CD4-positive, alpha-beta T cell treated with Interleukin-6 at 100 ng/mL for 8 hours (primary cell): ENCODE data around the gene AVPI1.
A peak's percentile ranks its signal among the peaks of the same experiment; 100 is the strongest.

Experiments used
- DNase-seq: peaks from one replicate; pipeline ENCODE4 v3.0.0-alpha.2; 2020; ENCODE audit warnings: mixed read lengths, low spot score

Gene AVPI1

GRCh38 chr10:97686962-97687784, at the start of gene AVPI1:
TSS of gene AVPI1 (minus strand) at chr10:97687241. CDS start at chr10:97679905, 7,336 bp downstream.
- DNase-seq = peak; percentile 95

GRCh38 chr10:97736403-97736901, 49.4 kb upstream of the AVPI1 start:
- DNase-seq = no peak

- DNase-seq = no peak
These were observed 47.0 kb upstream of the AVPI1 start for GRCh38 chr10:97734021-97734420.

- DNase-seq = no peak
These were observed 46.2 kb upstream of the AVPI1 start for GRCh38 chr10:97733256-97733655.

GRCh38 chr10:97732052-97732359, 45.0 kb upstream of the AVPI1 start:
- no peak for DNase-seq

- peak; percentile 48 for DNase-seq
These were observed 44.5 kb upstream of the AVPI1 start for GRCh38 chr10:97731346-97732051.

GRCh38 chr10:97729014-97729413, 42.0 kb upstream of the AVPI1 start:
- DNase-seq = no peak

- no peak for DNase-seq
These were observed 39.7 kb upstream of the AVPI1 start for GRCh38 chr10:97726636-97727178.

GRCh38 chr10:97724341-97724941, 37.4 kb upstream of the AVPI1 start:
- DNase-seq = no peak

GRCh38 chr10:97723001-97723400, 36.0 kb upstream of the AVPI1 start:
- no peak for DNase-seq

GRCh38 chr10:97721871-97722780, 35.1 kb upstream of the AVPI1 start:
- no peak for DNase-seq

GRCh38 chr10:97719602-97720001, 32.6 kb upstream of the AVPI1 start:
- no peak for DNase-seq

GRCh38 chr10:97718659-97719142, 31.7 kb upstream of the AVPI1 start:
- DNase-seq = no peak

GRCh38 chr10:97718178-97718577, 31.1 kb upstream of the AVPI1 start:
- DNase-seq = no peak

GRCh38 chr10:97717627-97718026, 30.6 kb upstream of the AVPI1 start:
- DNase-seq = no peak

GRCh38 chr10:97715259-97715874, 28.3 kb upstream of the AVPI1 start:
- no peak for DNase-seq

- no peak for DNase-seq
These were observed 27.6 kb upstream of the AVPI1 start for GRCh38 chr10:97714401-97715258.

- DNase-seq = peak; percentile 41
These were observed 26.9 kb upstream of the AVPI1 start for GRCh38 chr10:97713826-97714400.

- DNase-seq = no peak
These were observed 26.3 kb upstream of the AVPI1 start, which contains the start of gene MARVELD1 for GRCh38 chr10:97713339-97713825. TSS of gene MARVELD1 (plus strand) at chr10:97713730. CDS start at chr10:97713877, 147 bp downstream.
